Measurements from ENCODE around the gene PTPRG. TPM values are rescaled to one million over a fixed set of nuclear protein-coding genes. Genes with fewer than 3 reads are reported as not detected.

Gene PTPRG
- total and polyA plus RNA-seq, 2 of the 13 experiments (the other 11 are each of a cell fraction or from before 2014, with no cell fraction given) = 8.0 to 25.3 TPM

DNA sequence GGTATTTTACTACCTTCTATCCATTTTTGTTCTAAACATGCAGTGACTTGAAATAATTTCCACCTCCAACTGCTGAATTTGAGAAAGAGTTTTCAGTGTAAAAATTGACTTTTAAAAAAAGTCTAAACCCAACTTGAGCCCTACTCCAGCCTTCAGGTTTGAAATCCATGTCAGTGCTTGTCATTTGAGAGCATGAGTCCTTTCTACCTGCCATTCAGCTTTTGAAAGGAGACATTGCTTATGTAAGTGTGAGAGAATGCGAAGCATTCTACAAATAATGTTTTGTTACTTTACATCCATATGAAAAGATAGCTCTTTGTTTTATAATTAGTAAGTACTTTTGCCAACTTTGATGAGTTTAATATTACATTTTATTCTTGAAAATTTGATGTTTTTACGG, 329.2 kb downstream of the PTPRG start:
- in situ Hi-C loops (cut with HindIII; ENCODE audit: extremely low pct_ligation_motif_present, low pct_unique_long_range_greater_than_20kb) (no loop called here), intact Hi-C loops (cut with micrococcal nuclease; ENCODE audit: unreplicated experiment) (no loop called here)
- H2AFZ ChIP-seq (ENCODE audit: low read length) = no peak overlapping the region
- H3K9ac ChIP-seq (ENCODE audit: insufficient read depth, low read depth, low read length) = no peak overlapping the region
- H3K36me3 ChIP-seq (replicated peaks in 1 of 2; ENCODE audit: control insufficient read depth in 1 of 2, insufficient read depth in 2 of 2, low read length in 2 of 2) = no peaks in the 10 kb centered on the region
- no peak for FAIRE-seq
- no peak for DNase-seq (ENCODE audit: low spot score)
- H3K79me2 ChIP-seq (ENCODE audit: insufficient read depth, low read length) = no peaks in the 10 kb centered on the region
- H3K27me3 ChIP-seq (ENCODE audit: control insufficient read depth in 1 of 2, insufficient read depth in 2 of 2, low read length in 2 of 2) = no peaks in the 10 kb centered on the region
- no peak for ATAC-seq
- no peak overlapping the region for H3K27ac ChIP-seq (ENCODE audit: extremely low read length, insufficient read depth, low read length)
- H3K4me1 ChIP-seq (ENCODE audit: insufficient read depth, low read length) = peaks cover 8% of the 10 kb centered on the region; the same call in 1 of the 2 replicates
- WGBS (ENCODE audit: low lambda C conversion rate) = 94% methylated on average over 2 of the region's 2 CpGs
- H3K4me3 ChIP-seq (replicated peaks in 1 of 3; ENCODE audit: insufficient read depth in 1 of 3, low read depth in 2 of 3, low read length in 3 of 3) = no peak overlapping the region
- ChIA-PET POLR2A (no interaction called here), CTCF (ENCODE audit: low intra/inter-chr PET ratio, low total read pairs) (no interaction called here)
- TF ChIP-seq ZBTB20 (CRISPR knock-in tag; IDR thresholded peaks at IDR 0.05; ENCODE audit: borderline replicate concordance, low read depth) = no peak
- TF ChIP-seq ZNF614 (CRISPR knock-in tag; IDR thresholded peaks at IDR 0.05; ENCODE audit: borderline replicate concordance) = no peak
- no peak for TF ChIP-seq KDM6A (CRISPR knock-in tag; IDR thresholded peaks at IDR 0.05; ENCODE audit: low read depth)
- no peak for TF ChIP-seq CCAR2 (optimal IDR thresholded peaks at IDR 0.05; ENCODE audit: low read depth, low read length)
- no peak for TF ChIP-seq MTA1 (CRISPR knock-in tag; IDR thresholded peaks at IDR 0.05; ENCODE audit: borderline replicate concordance)
- no peak for TF ChIP-seq BHLHE40 (IDR thresholded peaks at IDR 0.05; ENCODE audit: low read length)
- TF ChIP-seq ZNF775 (CRISPR knock-in tag; IDR thresholded peaks at IDR 0.05; ENCODE audit: borderline replicate concordance) = no peak
- TF ChIP-seq, protein P1, sequence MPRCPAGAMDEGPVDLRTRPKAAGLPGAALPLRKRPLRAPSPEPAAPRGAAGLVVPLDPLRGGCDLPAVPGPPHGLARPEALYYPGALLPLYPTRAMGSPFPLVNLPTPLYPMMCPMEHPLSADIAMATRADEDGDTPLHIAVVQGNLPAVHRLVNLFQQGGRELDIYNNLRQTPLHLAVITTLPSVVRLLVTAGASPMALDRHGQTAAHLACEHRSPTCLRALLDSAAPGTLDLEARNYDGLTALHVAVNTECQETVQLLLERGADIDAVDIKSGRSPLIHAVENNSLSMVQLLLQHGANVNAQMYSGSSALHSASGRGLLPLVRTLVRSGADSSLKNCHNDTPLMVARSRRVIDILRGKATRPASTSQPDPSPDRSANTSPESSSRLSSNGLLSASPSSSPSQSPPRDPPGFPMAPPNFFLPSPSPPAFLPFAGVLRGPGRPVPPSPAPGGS (CRISPR knock-in tag; IDR thresholded peaks at IDR 0.05) = no peak
- no peak for TF ChIP-seq SNAPC2 (CRISPR knock-in tag; IDR thresholded peaks at IDR 0.05)
- no peak for TF ChIP-seq KMT2A (CRISPR knock-in tag; IDR thresholded peaks at IDR 0.05)
- TF ChIP-seq MAFG (CRISPR knock-in tag; IDR thresholded peaks at IDR 0.05) = no peak
- TF ChIP-seq ZNF883 (CRISPR knock-in tag; IDR thresholded peaks at IDR 0.05; ENCODE audit: not compliant biosample characterization) = no peak
- no peak for TF ChIP-seq ZNF33A (CRISPR knock-in tag; IDR thresholded peaks at IDR 0.05; ENCODE audit: borderline replicate concordance)
- TF ChIP-seq ZNF337 (CRISPR knock-in tag; IDR thresholded peaks at IDR 0.05; ENCODE audit: borderline replicate concordance, low read depth) = no peak
- TF ChIP-seq NR2F2 (IDR thresholded peaks at IDR 0.05; ENCODE audit: borderline replicate concordance, low read depth) = no peak
- TF ChIP-seq, protein P2, sequence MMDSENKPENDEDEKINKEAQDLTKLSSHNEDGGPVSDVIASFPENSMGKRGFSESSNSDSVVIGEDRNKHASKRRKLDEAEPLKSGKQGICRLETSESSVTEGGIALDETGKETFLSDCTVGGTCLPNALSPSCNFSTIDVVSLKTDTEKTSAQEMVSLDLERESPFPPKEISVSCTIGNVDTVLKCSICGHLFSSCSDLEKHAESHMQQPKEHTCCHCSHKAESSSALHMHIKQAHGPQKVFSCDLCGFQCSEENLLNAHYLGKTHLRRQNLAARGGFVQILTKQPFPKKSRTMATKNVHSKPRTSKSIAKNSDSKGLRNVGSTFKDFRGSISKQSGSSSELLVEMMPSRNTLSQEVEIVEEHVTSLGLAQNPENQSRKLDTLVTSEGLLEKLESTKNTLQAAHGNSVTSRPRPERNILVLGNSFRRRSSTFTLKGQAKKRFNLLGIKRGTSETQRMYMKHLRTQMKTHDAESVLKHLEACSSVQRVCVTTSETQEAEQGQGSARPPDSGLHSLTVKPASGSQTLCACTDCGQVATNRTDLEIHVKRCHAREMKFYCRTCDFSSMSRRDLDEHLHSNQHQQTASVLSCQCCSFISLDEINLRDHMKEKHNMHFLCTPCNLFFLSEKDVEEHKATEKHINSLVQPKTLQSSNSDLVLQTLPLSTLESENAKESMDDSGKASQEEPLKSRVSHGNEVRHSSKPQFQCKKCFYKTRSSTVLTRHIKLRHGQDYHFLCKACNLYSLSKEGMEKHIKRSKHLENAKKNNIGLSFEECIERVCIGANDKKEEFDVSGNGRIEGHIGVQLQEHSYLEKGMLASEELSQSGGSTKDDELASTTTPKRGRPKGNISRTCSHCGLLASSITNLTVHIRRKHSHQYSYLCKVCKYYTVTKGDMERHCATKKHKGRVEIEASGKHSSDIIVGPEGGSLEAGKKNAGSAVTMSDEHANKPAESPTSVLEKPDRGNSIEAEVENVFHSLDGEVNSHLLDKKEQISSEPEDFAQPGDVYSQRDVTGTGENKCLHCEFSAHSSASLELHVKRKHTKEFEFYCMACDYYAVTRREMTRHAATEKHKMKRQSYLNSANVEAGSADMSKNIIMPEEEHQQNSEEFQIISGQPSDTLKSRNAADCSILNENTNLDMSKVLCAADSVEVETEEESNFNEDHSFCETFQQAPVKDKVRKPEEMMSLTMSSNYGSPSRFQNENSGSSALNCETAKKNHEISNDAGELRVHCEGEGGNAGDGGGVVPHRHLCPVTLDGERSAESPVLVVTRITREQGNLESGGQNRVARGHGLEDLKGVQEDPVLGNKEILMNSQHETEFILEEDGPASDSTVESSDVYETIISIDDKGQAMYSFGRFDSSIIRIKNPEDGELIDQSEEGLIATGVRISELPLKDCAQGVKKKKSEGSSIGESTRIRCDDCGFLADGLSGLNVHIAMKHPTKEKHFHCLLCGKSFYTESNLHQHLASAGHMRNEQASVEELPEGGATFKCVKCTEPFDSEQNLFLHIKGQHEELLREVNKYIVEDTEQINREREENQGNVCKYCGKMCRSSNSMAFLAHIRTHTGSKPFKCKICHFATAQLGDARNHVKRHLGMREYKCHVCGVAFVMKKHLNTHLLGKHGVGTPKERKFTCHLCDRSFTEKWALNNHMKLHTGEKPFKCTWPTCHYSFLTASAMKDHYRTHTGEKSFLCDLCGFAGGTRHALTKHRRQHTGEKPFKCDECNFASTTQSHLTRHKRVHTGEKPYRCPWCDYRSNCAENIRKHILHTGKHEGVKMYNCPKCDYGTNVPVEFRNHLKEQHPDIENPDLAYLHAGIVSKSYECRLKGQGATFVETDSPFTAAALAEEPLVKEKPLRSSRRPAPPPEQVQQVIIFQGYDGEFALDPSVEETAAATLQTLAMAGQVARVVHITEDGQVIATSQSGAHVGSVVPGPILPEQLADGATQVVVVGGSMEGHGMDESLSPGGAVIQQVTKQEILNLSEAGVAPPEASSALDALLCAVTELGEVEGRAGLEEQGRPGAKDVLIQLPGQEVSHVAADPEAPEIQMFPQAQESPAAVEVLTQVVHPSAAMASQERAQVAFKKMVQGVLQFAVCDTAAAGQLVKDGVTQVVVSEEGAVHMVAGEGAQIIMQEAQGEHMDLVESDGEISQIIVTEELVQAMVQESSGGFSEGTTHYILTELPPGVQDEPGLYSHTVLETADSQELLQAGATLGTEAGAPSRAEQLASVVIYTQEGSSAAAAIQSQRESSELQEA (CRISPR knock-in tag; IDR thresholded peaks at IDR 0.05; ENCODE audit: not compliant biosample characterization) = no peak
- no TSS peak for BruUV-seq (replicated peaks)
- H3K4me2 ChIP-seq (ENCODE audit: low read depth, low read length) = no peak overlapping the region
- H3K9me3 ChIP-seq (ENCODE audit: low read length) = no peaks in the 10 kb centered on the region
- no peaks in the 10 kb centered on the region for H4K20me1 ChIP-seq (ENCODE audit: insufficient read depth, low read length)

Measured in HepG2 (cell line).